H9 (cell line): ENCODE results near the gene PAK1IP1. TPM values are rescaled to one million over a fixed set of nuclear protein-coding genes. Genes with fewer than 3 reads are reported as not detected.
A peak's percentile ranks its signal among the peaks of the same experiment; 100 is the strongest.

Source experiments
- DNase-seq: peaks from one replicate; pipeline ENCODE4 v3.0.0-alpha.2; 2017
- H2AFZ ChIP-seq: one replicate; pipeline ENCODE4 v1.6.1; 2013; ENCODE audit warnings: mild to moderate bottlenecking, low read length, control low read depth, moderate library complexity
- H2AK5ac ChIP-seq: 2 replicates; pipeline ENCODE4 v1.6.1; 2013; ENCODE audit warnings: low read length, control low read depth, mixed read lengths; ENCODE audit not compliant: insufficient read length
- H2BK120ac ChIP-seq: one replicate; pipeline ENCODE4 v1.6.1; 2013; ENCODE audit warnings: low read depth, mild to moderate bottlenecking, low read length, control low read depth, inconsistent platforms; ENCODE audit not compliant: poor library complexity, severe bottlenecking
- H2BK12ac ChIP-seq: 2 replicates; pipeline ENCODE4 v1.6.1; 2013; ENCODE audit warnings: low read length, control low read depth, mixed read lengths, low read depth; ENCODE audit not compliant: insufficient read length
- H2BK15ac ChIP-seq: 2 replicates; pipeline ENCODE4 v1.6.1; 2013; ENCODE audit warnings: low read depth, low read length, control low read depth
- H2BK20ac ChIP-seq: one replicate; pipeline ENCODE4 v1.6.1; 2013; ENCODE audit warnings: low read depth, mild to moderate bottlenecking, low read length, control low read depth, inconsistent platforms; ENCODE audit not compliant: poor library complexity, severe bottlenecking
- H2BK5ac ChIP-seq: 2 replicates; pipeline ENCODE4 v1.6.1; 2013; ENCODE audit warnings: low read length, control low read depth, mixed read lengths; ENCODE audit not compliant: insufficient read length
- H3K14ac ChIP-seq: 2 replicates; pipeline ENCODE4 v1.6.1; 2013; ENCODE audit warnings: low read length, control low read depth; ENCODE audit not compliant: insufficient read depth
- H3K18ac ChIP-seq: 2 replicates; pipeline ENCODE4 v1.6.1; 2013; ENCODE audit warnings: low read depth, mild to moderate bottlenecking, mixed read lengths, low read length, control low read depth; ENCODE audit not compliant: insufficient read length
- H3K23ac ChIP-seq: 2 replicates; pipeline ENCODE4 v1.6.1; 2013; ENCODE audit warnings: low read length, control low read depth, mixed read lengths, low read depth; ENCODE audit not compliant: insufficient read length
- H3K23me2 ChIP-seq: 2 replicates; pipeline ENCODE4 v1.6.1; 2013; ENCODE audit warnings: low read depth, mild to moderate bottlenecking, mixed read lengths, low read length, control low read depth; ENCODE audit not compliant: insufficient read length, poor library complexity, severe bottlenecking
- H3K27ac ChIP-seq: 2 replicates; pipeline ENCODE4 v1.5.1; 2013; ENCODE audit warnings: low read length, control low read depth, mixed read lengths, low read depth; ENCODE audit not compliant: insufficient read length
- H3K27me3 ChIP-seq: 2 replicates; pipeline ENCODE4 v1.6.1; 2013; ENCODE audit warnings: low read length, control low read depth, inconsistent platforms; ENCODE audit not compliant: insufficient read depth
- H3K4ac ChIP-seq: 2 replicates; pipeline ENCODE4 v1.6.1; 2013; ENCODE audit warnings: low read depth, mild to moderate bottlenecking, control low read depth, inconsistent platforms, low read length, moderate library complexity
- H3K4me1 ChIP-seq: 2 replicates; pipeline ENCODE4 v1.6.1; 2013; ENCODE audit warnings: low read length, control low read depth, inconsistent platforms; ENCODE audit not compliant: insufficient read depth
- H3K4me2 ChIP-seq: 2 replicates; pipeline ENCODE4 v1.6.1; 2013; ENCODE audit warnings: low read length, control low read depth, mixed read lengths; ENCODE audit not compliant: insufficient read length, insufficient read depth
- H3K56ac ChIP-seq: 2 replicates; pipeline ENCODE4 v1.6.1; 2013; ENCODE audit warnings: low read depth, mild to moderate bottlenecking, mixed read lengths, low read length, control low read depth; ENCODE audit not compliant: insufficient read length
- H3K79me1 ChIP-seq: 2 replicates; pipeline ENCODE4 v1.6.1; 2013; ENCODE audit warnings: low read depth, mild to moderate bottlenecking, moderate library complexity, low read length, control low read depth, inconsistent platforms; ENCODE audit not compliant: insufficient read depth, poor library complexity, severe bottlenecking
- H3K79me2 ChIP-seq: 2 replicates; pipeline ENCODE4 v1.6.1; 2013; ENCODE audit warnings: low read length, control low read depth, inconsistent platforms; ENCODE audit not compliant: insufficient read depth
- H3K9ac ChIP-seq: 2 replicates; pipeline ENCODE4 v1.6.1; 2013; ENCODE audit warnings: low read length, control low read depth, mixed read lengths; ENCODE audit not compliant: insufficient read length; ENCODE audit errors: extremely low read depth
- H3K9me3 ChIP-seq: one replicate; pipeline ENCODE4 v1.6.1; 2013; ENCODE audit warnings: low read depth, low read length, inconsistent platforms; ENCODE audit not compliant: control insufficient read depth
- H3T11ph ChIP-seq: one replicate; pipeline ENCODE4 v1.6.1; 2013; ENCODE audit warnings: mild to moderate bottlenecking, low read length, control low read depth, inconsistent platforms
- H4K20me1 ChIP-seq: one replicate; pipeline ENCODE4 v1.6.1; 2013; ENCODE audit not compliant: control insufficient read depth, insufficient read length, insufficient read depth
- H4K5ac ChIP-seq: 2 replicates; pipeline ENCODE4 v1.6.1; 2013; ENCODE audit warnings: low read depth, mild to moderate bottlenecking, mixed read lengths, low read length, control low read depth; ENCODE audit not compliant: insufficient read length
- H4K8ac ChIP-seq: replicated peaks from 2 replicates; pipeline ENCODE4 v1.6.1; 2013; ENCODE audit warnings: low read length, control low read depth, mixed read lengths, low read depth; ENCODE audit not compliant: insufficient read length
- H4K91ac ChIP-seq: 2 replicates; pipeline ENCODE4 v1.6.1; 2013; ENCODE audit warnings: low read depth, mild to moderate bottlenecking, moderate library complexity, mixed read lengths, low read length, control low read depth; ENCODE audit not compliant: insufficient read length
- H3K27ac Mint-ChIP-seq, 3 experiments: 2 replicates in 2 of 3; 3 replicates in 1 of 3; pipeline ENCODE4 v1.8.0; 2020 to 2021; ENCODE audit warnings: mixed read lengths in 3 of 3, mild to moderate bottlenecking in 1 of 3, moderate library complexity in 1 of 3
- H3K27me3 Mint-ChIP-seq: 2 replicates; pipeline ENCODE4 v1.8.0; 2021; ENCODE audit warnings: low read depth, mild to moderate bottlenecking, moderate library complexity, mixed read lengths
- H3K36me3 Mint-ChIP-seq, 3 experiments: 2 replicates in 2 of 3; 3 replicates in 1 of 3; pipeline ENCODE4 v1.8.0; 2020 to 2021; ENCODE audit warnings: low read depth in 3 of 3, mixed read lengths in 3 of 3; ENCODE audit not compliant: insufficient read depth in 1 of 3
- H3K4me1 Mint-ChIP-seq, 2 experiments: 2 replicates each; pipeline ENCODE4 v1.8.0; 2020; ENCODE audit warnings: mixed read lengths in 2 of 2
- H3K4me3 Mint-ChIP-seq, 2 experiments: 2 replicates in 1 of 2; 3 replicates in 1 of 2; pipeline ENCODE4 v1.8.0; 2020 to 2021; ENCODE audit warnings: mild to moderate bottlenecking in 2 of 2, mixed read lengths in 2 of 2, moderate library complexity in 1 of 2
- H3K9me3 Mint-ChIP-seq, 2 experiments: 2 replicates in 1 of 2; 3 replicates in 1 of 2; pipeline ENCODE4 v1.8.0; 2020; ENCODE audit warnings: mild to moderate bottlenecking in 2 of 2, mixed read lengths in 2 of 2, moderate library complexity in 1 of 2
- WGBS: extraction: QIAGEN DNeasy Blood & Tissue Kit; methylation state at CpG from one replicate; pipeline ENCODE4 v1.1.7; 2013; ENCODE audit warnings: missing lambda C conversion rate, low lambda C conversion rate, mixed read lengths; ENCODE audit not compliant: insufficient read length; ENCODE audit errors: extremely low coverage; 5-methylcytosine and 5-hydroxymethylcytosine counted together
- total RNA-seq: library from RNA; stranded (reverse); gene quantifications from 2 replicates; pipeline ENCODE4 v1.2.1, GENCODE V29; 2021
- TF ChIP-seq, protein P1 (sequence below): fragments of 200-600 bp; sonication (generic); conservative IDR thresholded peaks from 3 replicates; pipeline ENCODE4 v1.8.0; 2021; ENCODE audit warnings: antibody characterized with exemption, mild to moderate bottlenecking

Gene PAK1IP1
- total RNA-seq, 1 experiment from 2014 or later: 44.8 TPM

DNA sequence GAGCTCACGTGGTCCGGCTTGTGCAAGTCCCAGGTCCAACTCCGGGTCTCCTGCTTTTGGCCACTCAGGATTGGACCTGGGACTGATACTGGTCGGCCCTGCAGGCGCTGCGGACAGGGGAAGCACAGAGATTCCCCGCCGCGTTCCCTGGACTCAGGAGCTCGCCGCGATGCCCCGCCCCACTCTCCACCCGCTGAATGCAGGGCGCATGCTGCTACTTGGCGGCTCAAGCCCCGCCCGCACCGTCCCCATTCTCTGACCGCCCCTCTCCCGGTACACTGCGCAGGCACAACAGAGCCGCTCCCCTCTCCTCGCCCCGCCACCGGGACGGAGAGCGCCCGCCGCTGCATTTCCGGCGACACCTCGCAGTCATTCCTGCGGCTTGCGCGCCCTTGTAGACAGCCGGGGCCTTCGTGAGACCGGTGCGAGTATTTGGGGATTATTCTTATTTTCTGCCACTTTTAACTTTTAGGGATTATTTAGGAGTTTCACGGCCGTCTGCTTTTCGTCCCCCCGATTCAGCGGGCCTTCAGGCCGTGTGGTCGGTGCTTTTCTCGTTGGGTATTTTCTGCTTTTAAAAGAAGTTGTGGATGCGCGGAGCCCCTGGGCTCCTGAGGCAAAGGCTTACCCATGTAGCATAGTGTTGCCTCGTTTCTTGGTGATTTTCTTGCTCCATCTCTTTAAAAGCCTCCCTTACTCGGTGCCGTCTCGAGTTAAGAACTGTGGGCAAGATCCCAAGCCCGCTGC is 28.2 kb downstream of the PAK1IP1 start, which contains the start of gene TMEM14C:
Gene TMEM14C, plus strand, starts transcription at position 251 of the 747 bp plus-strand sequence. CDS start 1,544 bp downstream, outside the sequence.
- peak within 1 kb of the TSS; percentile 54 for H2AFZ ChIP-seq
- H2BK20ac ChIP-seq: no peak within 1 kb of the TSS
- H4K20me1 ChIP-seq: no peaks in the 10 kb centered on the region
- no peak within 1 kb of the TSS for H3T11ph ChIP-seq
- no peaks in the 10 kb centered on the region for H3K79me1 ChIP-seq
- H4K5ac ChIP-seq: no peak within 1 kb of the TSS
- H3K4me1 ChIP-seq: 0 out of 2 replicates have a peak, but pooled peaks cover 2% of the 10 kb centered on the region
- H2AK5ac ChIP-seq: no peak within 1 kb of the TSS
- Mint-ChIP-seq H3K36me3 (peaks cover 10 to 41% (median 38%) of the 10 kb centered on the region in 3 experiments), H3K27ac (peak within 1 kb of the TSS; percentile 98 to 99 (median 99)), H3K9me3 (peaks cover 3% of the 10 kb centered on the region in 2 experiments; a peak in 3 of 5 replicates), H3K4me3 (peak within 1 kb of the TSS; percentile 90 to 96), H3K4me1 (peaks cover 19 to 23% of the 10 kb centered on the region in 2 experiments), H3K27me3 (no peaks in the 10 kb centered on the region; the same call in 1 of the 2 replicates)
- no peaks in the 10 kb centered on the region for H3K27me3 ChIP-seq
- no peak within 1 kb of the TSS for H2BK120ac ChIP-seq
- no peak within 1 kb of the TSS for H2BK5ac ChIP-seq
- H4K91ac ChIP-seq: no peak within 1 kb of the TSS
- DNase-seq: peak; percentile 99
- TF ChIP-seq, protein P1, sequence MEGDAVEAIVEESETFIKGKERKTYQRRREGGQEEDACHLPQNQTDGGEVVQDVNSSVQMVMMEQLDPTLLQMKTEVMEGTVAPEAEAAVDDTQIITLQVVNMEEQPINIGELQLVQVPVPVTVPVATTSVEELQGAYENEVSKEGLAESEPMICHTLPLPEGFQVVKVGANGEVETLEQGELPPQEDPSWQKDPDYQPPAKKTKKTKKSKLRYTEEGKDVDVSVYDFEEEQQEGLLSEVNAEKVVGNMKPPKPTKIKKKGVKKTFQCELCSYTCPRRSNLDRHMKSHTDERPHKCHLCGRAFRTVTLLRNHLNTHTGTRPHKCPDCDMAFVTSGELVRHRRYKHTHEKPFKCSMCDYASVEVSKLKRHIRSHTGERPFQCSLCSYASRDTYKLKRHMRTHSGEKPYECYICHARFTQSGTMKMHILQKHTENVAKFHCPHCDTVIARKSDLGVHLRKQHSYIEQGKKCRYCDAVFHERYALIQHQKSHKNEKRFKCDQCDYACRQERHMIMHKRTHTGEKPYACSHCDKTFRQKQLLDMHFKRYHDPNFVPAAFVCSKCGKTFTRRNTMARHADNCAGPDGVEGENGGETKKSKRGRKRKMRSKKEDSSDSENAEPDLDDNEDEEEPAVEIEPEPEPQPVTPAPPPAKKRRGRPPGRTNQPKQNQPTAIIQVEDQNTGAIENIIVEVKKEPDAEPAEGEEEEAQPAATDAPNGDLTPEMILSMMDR: no peak
- WGBS: no CpG with 5 or more reads among the region's 55 CpGs
- H3K14ac ChIP-seq: peak within 1 kb of the TSS; percentile 37; the same call in 1 of the 2 replicates
- H3K4me2 ChIP-seq: peak within 1 kb of the TSS; percentile 76
- H3K4ac ChIP-seq: no peak within 1 kb of the TSS
- no peaks in the 10 kb centered on the region for H3K9me3 ChIP-seq
- H3K23me2 ChIP-seq: peaks cover 9% of the 10 kb centered on the region
- H2BK15ac ChIP-seq: no peak within 1 kb of the TSS
- peak within 1 kb of the TSS; percentile 82 for H3K27ac ChIP-seq
- H2BK12ac ChIP-seq: no peak within 1 kb of the TSS
- H3K18ac ChIP-seq: peak within 1 kb of the TSS; percentile 34
- no peak within 1 kb of the TSS for H3K23ac ChIP-seq
- no peaks in the 10 kb centered on the region for H3K79me2 ChIP-seq
- peak within 1 kb of the TSS; percentile 95 for H3K9ac ChIP-seq
- no peak within 1 kb of the TSS for H4K8ac ChIP-seq
- no peak within 1 kb of the TSS for H3K56ac ChIP-seq
